SK-N-SH treated with all-trans-retinoic acid at 6 μM for 48 hours (cell line): ENCODE measurements around the gene TMEM132C.

Experiments
- CSDC2 ChIP-seq: fragments of 250-450 bp; sonication (Bioruptor Pico); IDR thresholded peaks from 2 replicates; pipeline ENCODE4 v1.5.0; 2020; ENCODE audit warnings: mild to moderate bottlenecking, moderate library complexity
- ESRRG ChIP-seq: fragments of 250-450 bp; sonication (Bioruptor Pico); IDR thresholded peaks from 2 replicates; pipeline ENCODE4 v1.6.1; 2021; ENCODE audit warnings: mild to moderate bottlenecking
- ZC3H10 ChIP-seq: fragments of 250-450 bp; sonication (Bioruptor Pico); IDR thresholded peaks from 2 replicates; pipeline ENCODE4 v1.5.1; 2021; ENCODE audit warnings: mild to moderate bottlenecking, moderate library complexity
- ZFP3 ChIP-seq: fragments of 250-450 bp; sonication (Bioruptor Pico); IDR thresholded peaks from 2 replicates; pipeline ENCODE4 v1.5.0; 2020; ENCODE audit warnings: mild to moderate bottlenecking, moderate library complexity
- ZNF70 ChIP-seq: fragments of 450-650 bp; formaldehyde crosslinking; IDR thresholded peaks from 2 replicates; pipeline ENCODE4 v1.5.0; 2020; ENCODE audit warnings: mild to moderate bottlenecking, moderate library complexity
- ZNF8 ChIP-seq: fragments of 450-650 bp; formaldehyde crosslinking; IDR thresholded peaks from 2 replicates; pipeline ENCODE4 v1.5.0; 2020; ENCODE audit warnings: mild to moderate bottlenecking, moderate library complexity
- TF ChIP-seq, protein P1 (sequence below): fragments of 250-450 bp; sonication (Bioruptor Pico); IDR thresholded peaks from 2 replicates; pipeline ENCODE4 v1.8.0; 2020; ENCODE audit warnings: mild to moderate bottlenecking, moderate library complexity, borderline replicate concordance

- TF ChIP-seq ZFP3 (CRISPR knock-in tag) (no peak), ZC3H10 (CRISPR knock-in tag) (no peak), CSDC2 (CRISPR knock-in tag) (no peak), ESRRG (CRISPR knock-in tag) (no peak), ZNF8 (no peak), ZNF70 (CRISPR knock-in tag) (no peak)
- TF ChIP-seq, protein P1, sequence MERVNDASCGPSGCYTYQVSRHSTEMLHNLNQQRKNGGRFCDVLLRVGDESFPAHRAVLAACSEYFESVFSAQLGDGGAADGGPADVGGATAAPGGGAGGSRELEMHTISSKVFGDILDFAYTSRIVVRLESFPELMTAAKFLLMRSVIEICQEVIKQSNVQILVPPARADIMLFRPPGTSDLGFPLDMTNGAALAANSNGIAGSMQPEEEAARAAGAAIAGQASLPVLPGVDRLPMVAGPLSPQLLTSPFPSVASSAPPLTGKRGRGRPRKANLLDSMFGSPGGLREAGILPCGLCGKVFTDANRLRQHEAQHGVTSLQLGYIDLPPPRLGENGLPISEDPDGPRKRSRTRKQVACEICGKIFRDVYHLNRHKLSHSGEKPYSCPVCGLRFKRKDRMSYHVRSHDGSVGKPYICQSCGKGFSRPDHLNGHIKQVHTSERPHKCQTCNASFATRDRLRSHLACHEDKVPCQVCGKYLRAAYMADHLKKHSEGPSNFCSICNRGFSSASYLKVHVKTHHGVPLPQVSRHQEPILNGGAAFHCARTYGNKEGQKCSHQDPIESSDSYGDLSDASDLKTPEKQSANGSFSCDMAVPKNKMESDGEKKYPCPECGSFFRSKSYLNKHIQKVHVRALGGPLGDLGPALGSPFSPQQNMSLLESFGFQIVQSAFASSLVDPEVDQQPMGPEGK (CRISPR knock-in tag), result no peak
Observed at GRCh38 chr12:128715485-128715884, 448.5 kb downstream of the TMEM132C start.
